ENCODE results near the gene CAMK2N1.

CAMK2N1 gene

DNA sequence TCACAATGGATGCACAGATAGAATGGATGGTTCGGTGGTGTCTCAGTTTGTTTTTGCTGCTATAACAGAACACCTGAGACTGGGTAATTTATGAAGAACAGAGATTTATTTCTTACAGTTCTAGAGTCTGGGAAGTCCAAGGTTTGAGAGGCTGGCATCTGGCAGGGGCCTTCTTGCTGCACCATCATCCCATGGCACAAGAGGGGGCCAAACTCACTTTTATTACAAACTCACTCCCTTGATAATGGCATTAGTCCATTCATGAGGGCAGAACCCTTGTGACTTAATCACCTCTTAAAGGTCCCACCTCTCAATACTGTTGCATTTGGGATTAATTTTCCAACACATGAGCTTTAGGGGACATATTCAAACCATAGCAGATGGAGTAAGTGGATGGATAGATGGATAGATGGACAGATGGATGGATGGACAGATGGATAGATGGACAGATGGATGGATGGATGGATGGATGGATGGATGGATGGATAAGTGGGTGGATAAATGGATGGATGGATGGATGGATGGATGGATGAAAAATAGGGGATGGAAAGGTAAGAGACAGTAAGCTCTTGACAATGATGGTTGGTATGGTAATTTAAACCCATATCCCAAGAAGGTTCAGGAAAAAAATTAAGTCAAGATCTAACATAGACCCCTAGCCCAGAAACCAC lies 16.5 kb downstream of the CAMK2N1 start:
- Histone ChIP-seq H3K4me1 (ENCODE audit: control insufficient read depth, insufficient read depth, low read length) (no peaks in the 10 kb centered on the region), H3K4me3 (ENCODE audit: low read length in 2 of 2) (no peak overlapping the region), H3K9ac (ENCODE audit: low read length in 2 of 2) (no peak overlapping the region), H3K36me3 (ENCODE audit: control insufficient read depth in 2 of 2, insufficient read depth in 2 of 2, low read length in 2 of 2) (no peaks in the 10 kb centered on the region), H3K27ac (ENCODE audit: low read length) (no peak overlapping the region), H3K27me3 (ENCODE audit: control insufficient read depth in 1 of 2, insufficient read depth in 2 of 2, low read length in 2 of 2) (peaks cover 2 to 24% of the 10 kb centered on the region in 2 donors), H3K9me3 (ENCODE audit: control insufficient read depth in 2 of 2, low read length in 2 of 2) (no peaks in the 10 kb centered on the region)

DNA sequence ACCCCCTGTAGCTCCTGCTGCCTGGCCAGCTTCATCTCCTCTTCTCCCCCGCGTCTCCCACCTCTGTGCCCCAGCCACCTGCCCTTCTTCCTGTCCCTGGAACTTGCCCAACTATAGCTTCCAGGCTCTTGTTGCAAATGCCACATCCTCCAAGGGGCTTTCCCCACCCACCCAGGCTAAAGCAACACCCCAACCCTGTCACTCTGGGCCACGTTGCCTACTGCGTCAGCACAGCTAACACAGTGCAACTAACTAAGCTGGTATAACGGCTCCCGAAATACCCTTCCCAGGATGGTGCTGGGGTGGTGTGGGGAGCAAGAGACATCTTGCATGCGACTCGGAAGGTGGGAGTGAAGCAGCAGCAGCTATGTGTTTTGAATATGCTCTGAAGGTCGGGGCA lies 19.7 kb downstream of the CAMK2N1 start:
- Histone ChIP-seq H3K4me1 (ENCODE audit: control insufficient read depth, insufficient read depth, low read length) (no peaks in the 10 kb centered on the region), H3K27ac (ENCODE audit: low read length) (no peak overlapping the region), H3K36me3 (ENCODE audit: control insufficient read depth in 2 of 2, insufficient read depth in 2 of 2, low read length in 2 of 2) (no peaks in the 10 kb centered on the region), H3K27me3 (ENCODE audit: control insufficient read depth in 1 of 2, insufficient read depth in 2 of 2, low read length in 2 of 2) (peaks cover 0 to 18% of the 10 kb centered on the region in 2 donors), H3K4me3 (ENCODE audit: low read length in 2 of 2) (no peak overlapping the region), H3K9ac (ENCODE audit: low read length in 2 of 2) (no peak overlapping the region), H3K9me3 (ENCODE audit: control insufficient read depth in 2 of 2, low read length in 2 of 2) (no peaks in the 10 kb centered on the region)

DNA sequence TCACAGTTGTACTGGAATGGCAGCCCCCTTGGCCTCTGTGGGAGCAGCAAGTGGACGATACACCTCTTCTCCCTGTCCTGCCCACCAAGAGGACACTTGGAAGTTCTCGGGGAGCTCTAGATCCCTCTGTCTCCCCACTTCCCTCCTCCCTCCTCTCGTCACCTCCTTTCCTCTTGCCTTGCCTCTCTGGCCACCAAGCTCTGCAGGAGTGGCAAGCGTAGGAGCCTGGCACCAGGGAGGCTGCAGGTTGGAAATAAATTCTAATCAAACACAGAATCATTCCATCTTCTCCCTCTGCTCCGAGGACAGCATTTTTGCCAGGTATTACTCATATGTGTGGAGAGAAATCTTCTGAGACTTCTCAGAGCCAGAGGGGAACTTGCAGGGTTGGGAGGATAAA lies 20.8 kb downstream of the CAMK2N1 start:
- Histone ChIP-seq H3K36me3 (ENCODE audit: control insufficient read depth in 2 of 2, insufficient read depth in 2 of 2, low read length in 2 of 2) (no peaks in the 10 kb centered on the region), H3K4me3 (ENCODE audit: low read length in 2 of 2) (no peak overlapping the region), H3K27me3 (ENCODE audit: control insufficient read depth in 1 of 2, insufficient read depth in 2 of 2, low read length in 2 of 2) (peaks cover 0 to 18% of the 10 kb centered on the region in 2 donors), H3K27ac (ENCODE audit: low read length) (no peak overlapping the region), H3K4me1 (ENCODE audit: control insufficient read depth, insufficient read depth, low read length) (no peaks in the 10 kb centered on the region), H3K9me3 (ENCODE audit: control insufficient read depth in 2 of 2, low read length in 2 of 2) (no peaks in the 10 kb centered on the region), H3K9ac (ENCODE audit: low read length in 2 of 2) (no peak overlapping the region)

DNA sequence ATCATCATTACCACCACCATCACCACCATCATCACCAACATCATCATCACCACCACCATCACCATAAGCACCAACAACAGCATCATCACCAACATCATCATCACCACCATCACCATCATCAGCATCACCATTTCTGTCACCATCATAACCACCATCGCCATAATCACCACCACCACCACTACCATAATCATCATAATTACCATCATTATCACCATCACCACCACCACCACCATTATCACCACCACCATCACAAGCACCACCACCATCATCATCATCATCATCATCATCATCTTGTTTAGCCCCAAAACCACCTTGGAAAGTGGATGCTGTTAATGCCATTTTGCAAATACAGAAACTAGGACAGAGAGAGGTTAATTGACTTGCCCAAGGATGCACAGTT lies 22.5 kb downstream of the CAMK2N1 start:
- Histone ChIP-seq H3K9me3 (ENCODE audit: control insufficient read depth in 2 of 2, low read length in 2 of 2) (no peaks in the 10 kb centered on the region), H3K4me3 (ENCODE audit: low read length in 2 of 2) (no peak overlapping the region), H3K27ac (ENCODE audit: low read length) (no peak overlapping the region), H3K27me3 (ENCODE audit: control insufficient read depth in 1 of 2, insufficient read depth in 2 of 2, low read length in 2 of 2) (peaks cover 0 to 21% of the 10 kb centered on the region in 2 donors), H3K36me3 (ENCODE audit: control insufficient read depth in 2 of 2, insufficient read depth in 2 of 2, low read length in 2 of 2) (no peaks in the 10 kb centered on the region), H3K9ac (ENCODE audit: low read length in 2 of 2) (no peak overlapping the region), H3K4me1 (ENCODE audit: control insufficient read depth, insufficient read depth, low read length) (no peaks in the 10 kb centered on the region)

DNA sequence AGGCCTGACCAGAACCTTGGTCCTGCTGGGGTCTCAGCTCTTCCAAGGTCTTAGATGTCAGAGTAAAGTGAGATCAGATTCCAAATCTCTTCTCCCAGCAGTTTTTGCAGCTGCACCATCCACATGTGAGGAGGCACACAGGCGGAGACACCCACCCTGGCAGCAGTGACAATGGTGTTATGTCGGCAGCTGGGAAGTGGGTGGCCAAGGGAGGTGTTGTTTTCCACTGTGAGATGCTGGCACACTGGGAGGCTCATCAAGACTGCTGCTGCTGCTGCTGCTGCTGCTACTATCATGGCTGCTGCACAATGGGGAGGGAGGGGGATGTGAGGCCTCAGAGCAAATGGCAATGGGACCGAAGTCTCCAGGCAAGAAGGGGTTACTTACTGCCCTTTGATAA lies 23.6 kb downstream of the CAMK2N1 start:
- no peak overlapping the region for H3K9ac ChIP-seq (ENCODE audit: low read length in 2 of 2)
- no peak overlapping the region for H3K27ac ChIP-seq (ENCODE audit: low read length)
- no peaks in the 10 kb centered on the region for H3K36me3 ChIP-seq (ENCODE audit: control insufficient read depth in 2 of 2, insufficient read depth in 2 of 2, low read length in 2 of 2)
- H3K27me3 ChIP-seq (ENCODE audit: control insufficient read depth in 1 of 2, insufficient read depth in 2 of 2, low read length in 2 of 2), result peaks cover 0 to 17% of the 10 kb centered on the region in 2 donors
- no peaks in the 10 kb centered on the region for H3K4me1 ChIP-seq (ENCODE audit: control insufficient read depth, insufficient read depth, low read length)
- no peaks in the 10 kb centered on the region for H3K9me3 ChIP-seq (ENCODE audit: control insufficient read depth in 2 of 2, low read length in 2 of 2)
- H3K4me3 ChIP-seq (ENCODE audit: low read length in 2 of 2), result no peak overlapping the region

DNA sequence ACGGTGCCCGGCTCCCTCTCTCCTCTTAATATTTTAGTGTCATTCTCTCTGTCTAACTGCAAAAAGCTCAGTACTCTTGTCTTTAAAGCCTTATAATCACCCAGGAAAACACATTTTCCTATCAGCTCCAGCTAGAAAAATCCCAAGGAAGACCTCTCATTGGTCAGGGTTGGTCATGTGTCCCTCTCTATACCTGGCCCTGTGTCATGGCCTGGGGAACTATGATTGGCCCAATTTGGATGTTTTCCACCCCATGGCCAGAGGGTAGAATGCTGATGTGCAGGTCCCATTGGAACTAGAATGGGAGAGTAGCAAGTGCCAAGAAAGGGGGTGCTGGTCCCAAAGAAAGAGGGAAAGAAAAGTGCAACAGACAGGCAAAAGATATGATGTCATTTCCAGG lies 27.3 kb downstream of the CAMK2N1 start:
- peaks cover 3 to 12% of the 10 kb centered on the region in 2 donors for H3K27me3 ChIP-seq (ENCODE audit: control insufficient read depth in 1 of 2, insufficient read depth in 2 of 2, low read length in 2 of 2)
- H3K4me3 ChIP-seq (ENCODE audit: low read length in 2 of 2), result no peak overlapping the region

DNA sequence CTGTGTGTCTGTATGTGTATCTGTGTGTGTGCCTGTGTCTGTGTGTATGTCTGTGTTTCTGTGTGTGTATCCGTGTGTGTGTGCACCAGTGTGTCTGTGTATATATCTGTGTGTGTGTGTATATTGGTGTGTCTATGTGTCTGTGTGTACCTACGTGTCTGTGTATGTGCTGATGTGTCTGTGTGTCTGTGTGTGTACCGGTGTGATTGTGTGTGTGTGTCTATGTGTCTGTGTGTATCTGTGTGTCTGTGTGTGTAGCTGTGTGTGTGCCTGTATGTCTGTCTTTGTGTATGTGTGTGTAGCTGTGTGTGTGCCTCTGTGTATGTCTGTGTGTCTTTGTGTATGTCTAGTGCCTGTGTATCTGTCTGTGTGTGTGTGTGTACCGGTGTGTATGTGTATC lies 32.0 kb downstream of the CAMK2N1 start:
- H3K9ac ChIP-seq (ENCODE audit: low read length in 2 of 2), result no peak overlapping the region
- H3K4me3 ChIP-seq (ENCODE audit: low read length in 2 of 2), result no peak overlapping the region
- no peaks in the 10 kb centered on the region for H3K9me3 ChIP-seq (ENCODE audit: control insufficient read depth in 2 of 2, low read length in 2 of 2)
- H3K4me1 ChIP-seq (ENCODE audit: control insufficient read depth, insufficient read depth, low read length), result no peaks in the 10 kb centered on the region
- H3K27me3 ChIP-seq (ENCODE audit: control insufficient read depth in 1 of 2, insufficient read depth in 2 of 2, low read length in 2 of 2), result peaks cover 6 to 13% of the 10 kb centered on the region in 2 donors
- H3K36me3 ChIP-seq (ENCODE audit: control insufficient read depth in 2 of 2, insufficient read depth in 2 of 2, low read length in 2 of 2), result no peaks in the 10 kb centered on the region
- H3K27ac ChIP-seq (ENCODE audit: low read length), result no peak overlapping the region

More for the DNA sequence above, 27.3 kb downstream of the CAMK2N1 start:
- Histone ChIP-seq H3K9me3 (ENCODE audit: control insufficient read depth in 2 of 2, low read length in 2 of 2) (no peaks in the 10 kb centered on the region), H3K36me3 (ENCODE audit: control insufficient read depth in 2 of 2, insufficient read depth in 2 of 2, low read length in 2 of 2) (no peaks in the 10 kb centered on the region), H3K27ac (ENCODE audit: low read length) (no peak overlapping the region), H3K9ac (ENCODE audit: low read length in 2 of 2) (no peak overlapping the region), H3K4me1 (ENCODE audit: control insufficient read depth, insufficient read depth, low read length) (no peaks in the 10 kb centered on the region)

DNA sequence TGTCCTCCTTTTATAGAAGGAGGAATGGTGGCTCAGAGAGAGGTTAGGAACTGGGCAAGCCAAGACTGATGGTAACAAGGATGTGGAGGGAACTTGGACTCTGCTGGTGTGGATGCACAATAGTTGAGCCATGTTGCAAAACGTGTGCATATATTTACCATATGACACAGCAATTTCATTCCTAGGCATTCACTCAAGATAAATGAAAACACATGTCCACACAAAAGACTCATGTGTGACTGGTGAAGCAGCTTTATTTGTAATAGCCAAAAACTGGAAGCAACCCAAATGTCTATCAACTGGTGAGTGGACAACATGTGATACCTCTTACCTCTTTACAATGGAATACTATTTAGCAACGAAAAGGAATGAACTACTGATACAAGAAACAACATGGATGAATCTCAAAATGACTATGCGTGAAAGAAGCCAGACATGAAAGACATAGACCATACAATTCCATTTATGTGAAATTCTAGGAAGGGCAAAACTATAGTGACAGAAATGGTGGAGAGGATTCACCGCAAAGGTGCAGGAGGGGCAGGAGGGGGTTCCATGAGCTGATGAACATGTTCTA lies 36.2 kb downstream of the CAMK2N1 start:
- no peaks in the 10 kb centered on the region for H3K9me3 ChIP-seq (ENCODE audit: control insufficient read depth in 2 of 2, low read length in 2 of 2)
- peaks cover 12 to 13% of the 10 kb centered on the region in 2 donors for H3K27me3 ChIP-seq (ENCODE audit: control insufficient read depth in 1 of 2, insufficient read depth in 2 of 2, low read length in 2 of 2)
- H3K9ac ChIP-seq (ENCODE audit: low read length in 2 of 2), result no peak overlapping the region

DNA sequence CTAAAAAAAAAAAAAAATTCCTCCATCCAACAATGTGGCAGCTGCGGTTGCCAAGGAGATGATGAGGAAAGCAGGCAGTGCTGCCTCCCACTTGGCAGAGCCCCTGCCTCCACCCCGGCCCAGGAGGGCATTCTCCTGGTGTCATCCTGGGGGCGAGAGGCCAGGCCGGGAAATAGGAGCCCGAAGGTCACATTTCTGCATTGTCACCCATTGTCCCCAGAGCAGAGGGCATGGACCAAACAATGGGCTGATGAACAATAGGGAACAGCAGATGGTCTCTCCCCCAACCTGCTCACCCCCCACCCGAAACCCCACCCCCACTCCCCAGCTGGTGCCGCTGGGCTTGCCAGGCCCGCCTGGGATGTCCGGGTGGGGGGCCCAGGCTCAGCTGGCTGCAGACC lies 37.3 kb downstream of the CAMK2N1 start:
- no peak overlapping the region for H3K9ac ChIP-seq (ENCODE audit: low read length in 2 of 2)
- H3K27ac ChIP-seq (ENCODE audit: low read length), result no peak overlapping the region
- H3K4me3 ChIP-seq (ENCODE audit: low read length in 2 of 2), result no peak overlapping the region
- no peaks in the 10 kb centered on the region for H3K36me3 ChIP-seq (ENCODE audit: control insufficient read depth in 2 of 2, insufficient read depth in 2 of 2, low read length in 2 of 2)
- H3K4me1 ChIP-seq (ENCODE audit: control insufficient read depth, insufficient read depth, low read length), result no peaks in the 10 kb centered on the region
- H3K9me3 ChIP-seq (ENCODE audit: control insufficient read depth in 2 of 2, low read length in 2 of 2), result no peaks in the 10 kb centered on the region
- peaks cover 4 to 10% of the 10 kb centered on the region in 2 donors for H3K27me3 ChIP-seq (ENCODE audit: control insufficient read depth in 1 of 2, insufficient read depth in 2 of 2, low read length in 2 of 2)

More for the DNA sequence above, 36.2 kb downstream of the CAMK2N1 start:
- Histone ChIP-seq H3K4me3 (ENCODE audit: low read length in 2 of 2) (no peak overlapping the region), H3K27ac (ENCODE audit: low read length) (no peak overlapping the region), H3K4me1 (ENCODE audit: control insufficient read depth, insufficient read depth, low read length) (no peaks in the 10 kb centered on the region), H3K36me3 (ENCODE audit: control insufficient read depth in 2 of 2, insufficient read depth in 2 of 2, low read length in 2 of 2) (no peaks in the 10 kb centered on the region)

DNA sequence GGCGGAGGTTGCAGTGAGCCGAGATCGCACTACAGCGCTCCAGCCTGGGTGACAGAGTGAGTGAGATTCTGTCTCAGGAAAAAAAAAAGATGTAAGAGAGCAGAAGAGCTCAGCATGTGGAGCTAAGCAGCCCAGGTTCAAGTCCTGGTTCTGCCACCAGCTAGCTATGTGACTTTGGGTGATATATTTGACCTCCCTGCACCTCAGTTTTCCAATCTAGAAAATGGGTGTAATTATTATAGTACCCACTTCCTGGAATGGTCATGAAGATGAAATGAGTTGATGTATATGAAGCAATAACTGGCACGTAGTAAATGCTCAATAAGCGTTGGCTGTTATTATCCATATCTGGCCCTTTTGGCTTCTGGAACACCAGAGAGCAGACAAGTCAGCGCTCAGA lies 38.2 kb downstream of the CAMK2N1 start:
- Histone ChIP-seq H3K27ac (ENCODE audit: low read length) (no peak overlapping the region), H3K4me1 (ENCODE audit: control insufficient read depth, insufficient read depth, low read length) (no peaks in the 10 kb centered on the region), H3K4me3 (ENCODE audit: low read length in 2 of 2) (no peak overlapping the region), H3K9ac (ENCODE audit: low read length in 2 of 2) (no peak overlapping the region), H3K9me3 (ENCODE audit: control insufficient read depth in 2 of 2, low read length in 2 of 2) (no peaks in the 10 kb centered on the region), H3K27me3 (ENCODE audit: control insufficient read depth in 1 of 2, insufficient read depth in 2 of 2, low read length in 2 of 2) (peaks cover 3 to 10% of the 10 kb centered on the region in 2 donors), H3K36me3 (ENCODE audit: control insufficient read depth in 2 of 2, insufficient read depth in 2 of 2, low read length in 2 of 2) (no peaks in the 10 kb centered on the region)

DNA sequence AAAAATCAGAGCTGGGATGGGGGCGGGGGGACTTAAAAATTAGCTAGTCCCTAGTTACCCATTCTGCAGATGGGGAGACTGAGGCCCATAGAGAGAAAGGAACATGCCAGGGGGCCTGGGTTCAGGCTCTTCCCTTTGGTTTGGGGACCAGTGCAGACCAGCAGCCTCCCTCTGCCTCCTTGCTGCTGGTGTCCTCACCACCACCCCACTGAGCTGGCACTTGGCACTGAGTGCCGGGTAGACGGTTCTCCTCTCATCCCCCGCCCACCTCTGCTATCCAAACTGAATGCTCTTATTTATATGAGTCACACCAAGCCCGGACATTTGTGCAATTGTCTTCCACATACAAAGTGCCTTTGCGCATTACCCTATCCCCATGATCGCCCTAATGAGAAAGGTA lies 39.2 kb downstream of the CAMK2N1 start:
- Histone ChIP-seq H3K9me3 (ENCODE audit: control insufficient read depth in 2 of 2, low read length in 2 of 2) (no peaks in the 10 kb centered on the region), H3K9ac (ENCODE audit: low read length in 2 of 2) (no peak overlapping the region), H3K27me3 (ENCODE audit: control insufficient read depth in 1 of 2, insufficient read depth in 2 of 2, low read length in 2 of 2) (peaks cover 2 to 10% of the 10 kb centered on the region in 2 donors), H3K4me1 (ENCODE audit: control insufficient read depth, insufficient read depth, low read length) (no peaks in the 10 kb centered on the region), H3K4me3 (ENCODE audit: low read length in 2 of 2) (no peak overlapping the region), H3K36me3 (ENCODE audit: control insufficient read depth in 2 of 2, insufficient read depth in 2 of 2, low read length in 2 of 2) (no peaks in the 10 kb centered on the region), H3K27ac (ENCODE audit: low read length) (no peak overlapping the region)

Measured in stomach smooth muscle (tissue), 2 donors.